OCI-LY1 (cell line): Measurements from ENCODE around the gene FGF14.

ENCODE experiments used
- H2AFZ ChIP-seq: fragments of 200-600 bp; sonication (generic), shearing (Covaris generic); 2 replicates; pipeline ENCODE4 v1.6.0; 2014; ENCODE audit warnings: antibody characterized with exemption, mild to moderate bottlenecking, low read length
- H3F3A ChIP-seq: fragments of 200-600 bp; sonication (generic), shearing (Covaris generic); 2 replicates; pipeline ENCODE4 v1.6.0; 2014; ENCODE audit warnings: mild to moderate bottlenecking, antibody characterized with exemption, low read length, moderate library complexity; ENCODE audit not compliant: insufficient read depth
- H3K27ac ChIP-seq: fragments of 200-600 bp; sonication (generic); 2 replicates; pipeline ENCODE4 v1.5.1; 2014; ENCODE audit warnings: low read length, mixed run types, mild to moderate bottlenecking, low read depth; ENCODE audit not compliant: poor library complexity, severe bottlenecking
- H3K27me3 ChIP-seq: fragments of 200-600 bp; sonication (generic); 2 replicates; pipeline ENCODE4 v1.6.0; 2014; ENCODE audit warnings: antibody characterized with exemption, mild to moderate bottlenecking, low read length, moderate library complexity; ENCODE audit not compliant: insufficient read depth
- H3K36me3 ChIP-seq: fragments of 200-600 bp; sonication (generic); 2 replicates; pipeline ENCODE4 v1.6.1; 2014; ENCODE audit warnings: mild to moderate bottlenecking, antibody characterized with exemption, low read length, moderate library complexity, mixed read lengths; ENCODE audit not compliant: insufficient read depth
- H3K4me1 ChIP-seq: fragments of 200-600 bp; sonication (generic); 2 replicates; pipeline ENCODE4 v1.5.1; 2014; ENCODE audit warnings: mild to moderate bottlenecking, low read length, moderate library complexity; ENCODE audit not compliant: insufficient read depth, severe bottlenecking
- H3K4me2 ChIP-seq: fragments of 200-600 bp; sonication (generic), shearing (Covaris generic); 2 replicates; pipeline ENCODE4 v1.6.1; 2014; ENCODE audit warnings: low read length
- H3K4me3 ChIP-seq: fragments of 200-600 bp; sonication (generic); 2 replicates; pipeline ENCODE4 v1.5.1; 2014; ENCODE audit warnings: low read length, low read depth, mild to moderate bottlenecking, mixed read lengths; ENCODE audit not compliant: poor library complexity, severe bottlenecking
- H3K79me2 ChIP-seq: fragments of 200-600 bp; shearing (Covaris generic); 2 replicates; pipeline ENCODE4 v1.6.1; 2016; ENCODE audit warnings: mixed run types, low read length, mixed read lengths; ENCODE audit not compliant: insufficient read depth
- H3K9ac ChIP-seq: fragments of 200-600 bp; sonication (generic), shearing (Covaris generic); 2 replicates; pipeline ENCODE4 v1.6.1; 2014; ENCODE audit warnings: mild to moderate bottlenecking, low read length, mixed read lengths
- H3K9me2 ChIP-seq: fragments of 200-600 bp; sonication (generic), shearing (Covaris generic); 2 replicates; pipeline ENCODE4 v1.6.1; 2014; ENCODE audit warnings: low read depth, mild to moderate bottlenecking, low read length, mixed read lengths
- H3K9me3 ChIP-seq: fragments of 200-600 bp; shearing (Covaris generic); 2 replicates; pipeline ENCODE4 v1.6.1; 2014; ENCODE audit warnings: low read length, mixed read lengths
- H4K20me1 ChIP-seq: fragments of 200-600 bp; sonication (generic), shearing (Covaris generic); 2 replicates; pipeline ENCODE4 v1.6.0; 2016; ENCODE audit warnings: mild to moderate bottlenecking, low read length; ENCODE audit not compliant: insufficient read depth
- CTCF ChIP-seq: fragments of 200-600 bp; sonication (generic), shearing (Covaris generic); IDR thresholded peaks from 2 replicates; pipeline ENCODE4 v1.5.1; 2017; ENCODE audit warnings: mild to moderate bottlenecking, antibody characterized with exemption, low read length, moderate library complexity, mixed read lengths
- EZH2 ChIP-seq: fragments of 200-600 bp; sonication (generic), shearing (Covaris generic); IDR thresholded peaks from 2 replicates; pipeline ENCODE4 v1.8.0; 2017; ENCODE audit warnings: borderline replicate concordance, mixed run types, mild to moderate bottlenecking, antibody characterized with exemption, low read length, moderate library complexity, mixed read lengths

Gene FGF14

DNA sequence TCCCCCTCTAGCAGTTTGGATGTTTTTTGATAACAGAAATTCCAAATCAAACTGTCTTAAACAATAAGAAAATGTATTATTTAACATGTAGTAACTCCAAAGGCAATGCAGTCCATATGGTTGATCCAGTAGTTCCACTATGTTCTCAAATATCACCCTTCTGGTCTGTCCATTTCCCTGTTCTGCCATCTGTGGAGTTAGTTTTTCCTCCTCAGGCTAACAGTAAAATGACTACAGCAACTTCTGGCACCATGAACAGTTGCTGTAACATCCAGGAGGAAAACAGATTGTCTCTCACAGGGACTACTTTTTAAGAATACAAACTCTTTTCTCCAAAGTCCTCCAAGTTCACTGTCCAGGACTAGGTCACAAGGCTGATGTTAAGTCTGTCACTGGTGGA lies 455.4 kb downstream of the FGF14 start:
- Histone ChIP-seq H3K4me3 (no peak overlapping the region), H3K27me3 (no peaks in the 10 kb centered on the region), H3K4me1 (no peaks in the 10 kb centered on the region), H3K9me3 (no peaks in the 10 kb centered on the region), H3K9ac (no peak overlapping the region), H2AFZ (no peak overlapping the region), H3K79me2 (no peaks in the 10 kb centered on the region), H3K36me3 (no peaks in the 10 kb centered on the region), H4K20me1 (no peaks in the 10 kb centered on the region), H3F3A (no peaks in the 10 kb centered on the region), H3K27ac (no peak overlapping the region), H3K4me2 (no peak overlapping the region), H3K9me2 (no peaks in the 10 kb centered on the region)
- TF ChIP-seq EZH2 (no peak), CTCF (no peak)

GRCh38 chr13:101945435-101945834 lies 456.4 kb downstream of the FGF14 start:
- H3K9me2 ChIP-seq = no peaks in the 10 kb centered on the region
- no peak overlapping the region for H3K27ac ChIP-seq
- no peaks in the 10 kb centered on the region for H3K27me3 ChIP-seq
- no peak; the same call in 1 of the 2 replicates for TF ChIP-seq CTCF
- no peak for TF ChIP-seq EZH2
- no peaks in the 10 kb centered on the region for H3K79me2 ChIP-seq
- no peak overlapping the region for H2AFZ ChIP-seq
- no peaks in the 10 kb centered on the region for H3K4me1 ChIP-seq
- no peaks in the 10 kb centered on the region for H3F3A ChIP-seq
- H3K4me2 ChIP-seq = no peak overlapping the region
- no peaks in the 10 kb centered on the region for H3K9me3 ChIP-seq
- H3K4me3 ChIP-seq = no peak overlapping the region
- H3K9ac ChIP-seq = no peak overlapping the region
- H3K36me3 ChIP-seq = no peaks in the 10 kb centered on the region
- H4K20me1 ChIP-seq = no peaks in the 10 kb centered on the region

- H3F3A ChIP-seq = no peaks in the 10 kb centered on the region
Observed at GRCh38 chr13:101944521-101944920, 457.3 kb downstream of the FGF14 start.

More at GRCh38 chr13:101944521-101944920, 457.3 kb downstream of the FGF14 start:
- H3K79me2 ChIP-seq = no peaks in the 10 kb centered on the region
- no peaks in the 10 kb centered on the region for H4K20me1 ChIP-seq
- no peaks in the 10 kb centered on the region for H3K27me3 ChIP-seq
- H3K4me1 ChIP-seq = no peaks in the 10 kb centered on the region
- H3K4me2 ChIP-seq = no peak overlapping the region
- no peak overlapping the region for H3K9ac ChIP-seq
- no peak overlapping the region for H2AFZ ChIP-seq
- no peaks in the 10 kb centered on the region for H3K9me3 ChIP-seq
- no peak overlapping the region for H3K27ac ChIP-seq
- no peak overlapping the region for H3K4me3 ChIP-seq
- no peaks in the 10 kb centered on the region for H3K36me3 ChIP-seq
- TF ChIP-seq EZH2 = no peak
- no peak for TF ChIP-seq CTCF
- H3K9me2 ChIP-seq = no peaks in the 10 kb centered on the region
